ACC112 (cell line): ENCODE results near the gene AHCYL1.

Experiments used
- H2AFZ ChIP-seq: fragments of 200-600 bp; sonication (generic); one replicate; pipeline ENCODE4 v1.6.0; 2017; ENCODE audit warnings: antibody characterized with exemption, low read length; ENCODE audit not compliant: unreplicated experiment
- H3K27ac ChIP-seq: fragments of 200-600 bp; sonication (generic); 2 replicates; pipeline ENCODE4 v1.5.1; 2014; ENCODE audit warnings: low read depth, mild to moderate bottlenecking, antibody characterized with exemption, low read length, moderate library complexity
- H3K27me3 ChIP-seq: fragments of 200-600 bp; sonication (generic); 2 replicates; pipeline ENCODE4 v1.6.1; 2014; ENCODE audit warnings: mild to moderate bottlenecking, antibody characterized with exemption, low read length, moderate library complexity, mixed read lengths; ENCODE audit not compliant: insufficient read depth
- H3K36me3 ChIP-seq: fragments of 200-600 bp; sonication (generic); 2 replicates; pipeline ENCODE4 v1.6.1; 2016; ENCODE audit warnings: mild to moderate bottlenecking, antibody characterized with exemption, low read length, moderate library complexity, mixed read lengths; ENCODE audit not compliant: insufficient read depth
- H3K4me1 ChIP-seq: fragments of 200-600 bp; sonication (generic); one replicate; pipeline ENCODE4 v1.6.1; 2016; ENCODE audit warnings: low read length, mixed read lengths; ENCODE audit not compliant: insufficient read depth, unreplicated experiment, control insufficient read depth
- H3K4me3 ChIP-seq: fragments of 200-600 bp; sonication (generic); 2 replicates; pipeline ENCODE4 v1.5.1; 2014; ENCODE audit warnings: mild to moderate bottlenecking, low read depth, low read length
- H3K79me2 ChIP-seq: fragments of 200-600 bp; sonication (generic); one replicate; pipeline ENCODE4 v1.6.0; 2016; ENCODE audit warnings: low read length; ENCODE audit not compliant: control insufficient read depth, unreplicated experiment, insufficient read depth

The AHCYL1 gene

GRCh38 chr1:110069404-110070281 lies 85.1 kb downstream of the AHCYL1 start:
- Histone ChIP-seq H2AFZ (no peak overlapping the region), H3K79me2 (no peaks in the 10 kb centered on the region), H3K36me3 (no peaks in the 10 kb centered on the region), H3K27ac (no peak overlapping the region), H3K4me1 (no peaks in the 10 kb centered on the region), H3K27me3 (peaks cover 53% of the 10 kb centered on the region), H3K4me3 (no peak overlapping the region)

GRCh38 chr1:110070282-110070669 lies 85.7 kb downstream of the AHCYL1 start:
- H3K4me1 ChIP-seq, result no peaks in the 10 kb centered on the region
- H3K27ac ChIP-seq, result no peak overlapping the region
- no peak overlapping the region for H2AFZ ChIP-seq
- peaks cover 53% of the 10 kb centered on the region for H3K27me3 ChIP-seq
- no peak overlapping the region for H3K4me3 ChIP-seq
- H3K36me3 ChIP-seq, result no peaks in the 10 kb centered on the region
- H3K79me2 ChIP-seq, result no peaks in the 10 kb centered on the region

GRCh38 chr1:110070671-110071242 lies 86.2 kb downstream of the AHCYL1 start, which contains the start of gene ALX3:
ALX3 (minus strand) TSS chr1:110070672; CDS start chr1:110070612, 60 bp downstream.
- Histone ChIP-seq H2AFZ (no peak within 1 kb of the TSS), H3K79me2 (no peaks in the 10 kb centered on the region), H3K4me1 (no peaks in the 10 kb centered on the region), H3K4me3 (no peak within 1 kb of the TSS), H3K27me3 (peaks cover 53% of the 10 kb centered on the region), H3K36me3 (no peaks in the 10 kb centered on the region), H3K27ac (no peak within 1 kb of the TSS)
